ENCODE results near the gene ASB18.

Gene ASB18

GRCh38 chr2:236242057-236242495 lies 22.1 kb downstream of the ASB18 start:
- in situ Hi-C loops (cut with MboI; ENCODE audit: low sequenced_read_pairs): no loop called here

DNA sequence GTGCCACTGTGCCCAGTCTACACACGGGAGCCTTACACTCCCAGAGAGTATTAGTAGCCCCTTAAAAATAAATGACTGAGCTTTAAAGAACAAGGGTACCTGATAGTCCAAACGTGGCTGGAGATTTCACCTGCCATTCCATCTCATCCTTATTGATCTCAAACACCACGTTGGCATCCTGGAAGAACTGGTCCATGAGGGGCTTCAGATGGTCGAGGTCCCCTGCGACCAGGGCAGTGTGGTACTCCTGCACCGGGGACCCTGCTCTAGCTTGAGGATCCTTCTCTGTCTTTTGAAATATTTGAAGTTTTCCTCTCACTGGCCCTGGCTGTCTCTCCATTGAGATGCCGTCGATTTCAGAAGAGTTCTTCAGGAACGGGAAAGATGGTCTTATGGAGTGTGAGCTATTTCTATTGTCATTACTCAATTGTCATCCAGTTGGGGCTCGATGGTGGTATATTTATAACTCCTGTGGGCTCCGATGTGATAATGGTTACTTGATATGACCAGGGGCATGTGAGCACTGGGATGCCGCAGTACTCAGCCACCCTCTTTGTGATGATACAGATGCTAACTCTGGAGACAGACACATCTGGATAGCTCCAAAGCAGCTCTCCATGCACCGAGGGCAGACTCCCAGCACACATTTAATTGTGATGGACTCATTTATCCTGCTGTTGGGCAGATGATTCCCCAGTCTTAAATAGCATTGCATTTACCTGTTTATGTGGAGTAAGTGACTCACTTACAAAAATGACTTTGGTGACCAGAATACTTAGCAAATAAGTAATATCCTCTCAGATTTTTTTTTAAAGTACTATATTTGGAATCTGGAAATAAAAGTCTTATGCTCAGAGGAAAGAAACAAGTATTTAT lies 22.8 kb downstream of the ASB18 start:
- in situ Hi-C loops (cut with MboI; ENCODE audit: low sequenced_read_pairs): no loop called here

GRCh38 chr2:236240228-236240990 lies 23.8 kb downstream of the ASB18 start:
- in situ Hi-C loops (cut with MboI; ENCODE audit: low sequenced_read_pairs): no loop called here

GRCh38 chr2:236239276-236240065 lies 24.7 kb downstream of the ASB18 start:
- in situ Hi-C loops (cut with MboI; ENCODE audit: low sequenced_read_pairs): no loop called here

GRCh38 chr2:236238751-236239150 lies 25.5 kb downstream of the ASB18 start:
- in situ Hi-C loops (cut with MboI; ENCODE audit: low sequenced_read_pairs): no loop called here

DNA sequence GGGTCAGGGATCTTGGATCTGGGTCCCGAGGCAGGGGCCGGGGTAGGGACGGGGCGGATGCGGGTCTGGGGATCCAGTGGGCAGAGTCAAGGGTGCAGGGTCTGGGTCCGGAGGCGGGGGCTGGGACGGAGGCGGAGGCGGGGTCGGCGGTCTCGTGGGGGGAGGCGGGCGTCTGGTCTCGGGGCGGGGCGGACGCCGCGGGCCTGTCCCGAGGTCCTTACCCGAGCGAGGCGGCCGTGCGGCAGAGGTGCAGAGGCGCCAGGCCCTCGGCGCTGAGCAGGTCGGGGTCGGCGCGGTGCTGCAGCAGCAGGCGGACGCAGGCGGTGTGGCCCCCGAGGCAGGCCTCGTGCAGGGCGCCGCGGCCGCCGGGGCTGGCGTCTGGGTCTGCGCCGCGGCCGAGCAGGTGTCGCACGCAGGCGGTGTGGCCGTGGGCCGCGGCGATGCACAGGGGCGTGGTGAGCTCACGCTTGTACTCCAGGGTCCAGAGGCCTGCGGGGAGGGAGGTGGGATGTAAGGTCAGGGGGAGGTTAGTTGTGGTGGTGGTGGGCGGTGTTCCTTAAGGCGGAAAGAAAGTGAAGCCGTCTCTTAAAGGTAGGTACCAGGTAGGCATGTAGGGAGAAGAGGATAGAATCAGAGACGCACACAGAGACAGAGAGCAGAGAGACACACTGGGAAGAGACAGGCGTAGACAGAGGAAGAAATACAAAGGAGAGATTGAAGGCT lies 26.6 kb downstream of the ASB18 start:
- in situ Hi-C loops (cut with MboI; ENCODE audit: low sequenced_read_pairs): no loop called here

- in situ Hi-C loops (cut with MboI; ENCODE audit: low sequenced_read_pairs): no loop called here
These were observed 27.4 kb downstream of the ASB18 start for GRCh38 chr2:236236559-236237452.

- in situ Hi-C loops (cut with MboI; ENCODE audit: low sequenced_read_pairs): no loop called here
These were observed 35.0 kb downstream of the ASB18 start for GRCh38 chr2:236229186-236229585.

- in situ Hi-C loops (cut with MboI; ENCODE audit: low sequenced_read_pairs): no loop called here
These were observed 40.5 kb downstream of the ASB18 start for GRCh38 chr2:236223675-236224074.

DNA sequence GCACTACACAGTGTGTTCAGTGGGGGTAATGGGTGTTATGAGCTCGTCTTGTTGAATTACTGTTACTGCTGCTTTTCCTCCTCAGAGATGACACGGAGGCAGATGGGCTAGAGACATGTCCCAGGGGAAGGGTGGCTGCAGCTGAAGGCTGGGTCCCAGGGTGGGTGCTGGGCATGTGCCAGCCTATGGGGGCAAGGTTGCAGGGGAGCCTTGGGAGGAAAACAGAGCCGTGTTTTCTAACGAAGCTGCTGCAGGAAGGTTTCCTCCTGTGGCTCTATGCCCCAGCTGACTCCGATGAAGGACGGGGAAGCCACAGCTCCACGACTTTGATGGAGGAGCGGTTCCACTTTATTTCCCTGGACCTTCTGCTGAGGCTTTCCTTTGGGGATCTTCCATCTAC lies 42.4 kb downstream of the ASB18 start:
- in situ Hi-C loops (cut with MboI; ENCODE audit: low sequenced_read_pairs): no loop called here

- in situ Hi-C loops (cut with MboI; ENCODE audit: low sequenced_read_pairs): no loop called here
These were observed 44.8 kb downstream of the ASB18 start for GRCh38 chr2:236219411-236219810.

DNA sequence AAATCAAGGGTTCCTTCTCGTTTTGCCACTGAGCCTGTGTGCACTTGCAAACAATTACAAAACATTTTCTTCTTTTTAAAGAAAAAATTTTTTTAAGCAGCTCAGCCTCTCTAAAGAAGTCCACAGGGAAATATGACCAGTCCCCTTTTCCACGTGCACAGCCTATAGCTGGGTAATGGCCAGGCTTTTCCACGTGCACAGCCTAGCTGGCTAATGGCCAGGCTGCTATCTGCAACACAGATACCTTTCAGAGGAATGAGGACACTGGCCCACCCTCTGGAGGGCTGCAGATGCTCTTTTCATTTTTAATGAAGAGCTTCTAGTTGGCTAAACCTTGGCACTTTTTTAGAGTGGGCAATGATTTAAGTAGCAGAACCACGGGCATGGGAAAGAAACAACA lies 46.3 kb downstream of the ASB18 start:
- in situ Hi-C loops (cut with MboI; ENCODE audit: low sequenced_read_pairs): no loop called here

GRCh38 chr2:236216711-236217110 lies 47.5 kb downstream of the ASB18 start:
- in situ Hi-C loops (cut with MboI; ENCODE audit: low sequenced_read_pairs): no loop called here

DNA sequence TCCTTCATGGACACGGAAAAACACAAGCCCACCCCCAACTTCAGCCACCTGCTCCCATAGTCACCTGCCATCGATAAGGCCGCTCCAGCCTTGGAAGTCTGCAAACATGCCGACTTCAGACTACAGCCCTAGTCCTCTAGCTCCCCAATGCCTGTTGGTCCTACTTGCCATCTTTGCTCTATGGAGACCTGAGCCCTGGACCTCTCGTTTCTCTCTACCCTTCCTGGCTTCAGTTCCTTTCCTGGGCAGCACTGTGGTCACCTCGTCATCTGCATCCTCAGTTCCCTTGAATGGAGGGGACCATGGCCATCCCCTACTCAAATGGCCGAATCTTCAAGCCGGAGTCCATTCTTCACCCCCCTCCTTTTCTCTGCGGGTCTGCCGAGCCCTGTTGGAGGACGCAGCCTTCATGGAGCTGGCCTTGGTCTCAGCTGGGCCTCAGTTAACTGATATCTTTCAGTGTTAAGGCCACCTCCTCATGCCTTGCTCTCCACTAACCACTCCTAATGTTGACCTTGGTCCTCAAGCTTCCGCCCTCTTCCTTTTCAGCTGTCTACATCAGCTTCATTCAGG lies 48.4 kb downstream of the ASB18 start:
- in situ Hi-C loops (cut with MboI; ENCODE audit: low sequenced_read_pairs): no loop called here

DNA sequence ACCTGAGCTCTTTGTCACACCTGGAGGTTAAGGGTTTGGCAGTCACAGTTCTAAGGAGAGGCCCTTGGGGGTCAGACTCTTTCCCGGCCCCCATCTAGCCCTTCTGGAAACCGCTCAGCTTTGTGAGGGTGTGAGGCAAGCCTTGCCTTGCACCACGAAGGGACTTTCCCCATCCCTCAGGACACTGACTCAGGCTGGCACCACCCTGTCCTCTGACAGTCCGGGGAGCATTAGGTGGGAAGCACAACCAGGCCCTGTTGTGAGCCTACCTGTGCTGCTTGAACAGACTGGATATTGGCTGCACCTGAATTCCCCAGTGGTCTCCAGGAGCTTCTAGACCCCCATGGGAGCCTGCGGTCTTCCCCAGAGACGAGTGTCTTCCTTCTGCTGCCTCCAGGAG lies 49.0 kb downstream of the ASB18 start:
- in situ Hi-C loops (cut with MboI; ENCODE audit: low sequenced_read_pairs): no loop called here

- in situ Hi-C loops (cut with MboI; ENCODE audit: low sequenced_read_pairs): no loop called here
These were observed 49.7 kb downstream of the ASB18 start for GRCh38 chr2:236214376-236214995.

DNA sequence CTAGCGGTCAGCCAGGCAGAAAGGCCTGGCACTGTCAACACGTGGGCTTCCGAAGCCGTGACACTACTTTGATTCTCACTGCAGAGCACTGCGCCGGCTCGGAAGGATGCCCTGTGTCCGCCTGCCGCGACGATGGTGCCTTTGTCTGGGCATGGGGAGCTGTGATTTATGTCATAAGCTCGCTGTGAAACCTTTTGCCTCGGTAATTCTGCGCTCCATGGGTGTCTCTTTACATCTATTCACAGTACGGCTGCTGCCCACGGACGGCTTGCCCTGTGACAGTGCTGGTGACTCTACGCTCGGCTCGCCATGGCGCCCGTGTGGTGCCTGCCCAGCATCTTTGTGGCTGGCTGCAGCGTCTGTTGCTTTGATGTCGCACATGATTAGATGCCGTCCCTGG lies 52.9 kb downstream of the ASB18 start:
- in situ Hi-C loops (cut with MboI; ENCODE audit: low sequenced_read_pairs): no loop called here

GRCh38 chr2:236210536-236210935 lies 53.7 kb downstream of the ASB18 start:
- in situ Hi-C loops (cut with MboI; ENCODE audit: low sequenced_read_pairs): no loop called here

DNA sequence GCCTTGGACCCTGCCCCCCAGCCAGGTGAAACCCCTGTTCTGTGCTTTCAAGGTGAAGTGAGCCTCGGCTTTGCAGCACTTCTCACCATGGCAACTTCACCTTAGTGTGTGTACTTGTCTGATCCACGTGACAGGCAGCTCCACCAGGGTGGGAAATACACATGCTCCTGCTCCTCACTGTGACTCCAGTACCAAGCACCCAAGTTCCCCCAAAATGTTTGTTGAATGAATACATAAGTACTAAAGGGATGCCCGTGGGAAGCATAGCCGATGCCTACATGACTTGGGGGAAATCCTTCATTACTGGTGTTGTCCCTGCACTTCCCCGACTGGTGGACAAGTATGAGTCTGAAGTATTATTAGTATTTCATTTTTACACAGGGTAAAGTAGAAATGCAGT lies 54.2 kb downstream of the ASB18 start:
- in situ Hi-C loops (cut with MboI; ENCODE audit: low sequenced_read_pairs): no loop called here

Measured in HL-60/S4 treated with phorbol 12-myristate 13-acetate at 8.2 ng/mL for 4 days and 3 days (cell line).